Posterior vena cava (tissue), 2 donors: ENCODE measurements around the gene AGTPBP1. TPM values are rescaled to one million over a fixed set of nuclear protein-coding genes. Genes with fewer than 3 reads are reported as not detected.
"Not testable (repeated sequence)": the region's sequence is repeated elsewhere in the genome, so short reads cannot be mapped to it uniquely, and the experiment has no call there.

Experiments used
- DNase-seq: peaks from one replicate; pipeline ENCODE4 v3.0.0-alpha.2; 2020; ENCODE audit warnings: low spot score
- intact Hi-C, 2 donors: fragments of 100-400 bp; cut with DNase I; formaldehyde crosslinking; loops; one replicate each; pipeline versions ENCODE4 v1.14.1 to v1.14.2; 2022 to 2023
- total RNA-seq, 2 donors: library from RNA; stranded (reverse); fragmentation: NEBNext Ultra II Directional; extraction: Animal tissue kit (Norgen Biotek cat#: 25700); gene quantifications; one replicate each; pipeline ENCODE4 v1.2.1, GENCODE V29; 2021
- donor health status: DM: yes; HTN: yes; CAD: no.
- donor health status: DM: yes; HTN: yes; CAD: no.

AGTPBP1 gene
- total RNA-seq, 2 donors from 2014 or later: 24.8 to 29.8 TPM

DNA sequence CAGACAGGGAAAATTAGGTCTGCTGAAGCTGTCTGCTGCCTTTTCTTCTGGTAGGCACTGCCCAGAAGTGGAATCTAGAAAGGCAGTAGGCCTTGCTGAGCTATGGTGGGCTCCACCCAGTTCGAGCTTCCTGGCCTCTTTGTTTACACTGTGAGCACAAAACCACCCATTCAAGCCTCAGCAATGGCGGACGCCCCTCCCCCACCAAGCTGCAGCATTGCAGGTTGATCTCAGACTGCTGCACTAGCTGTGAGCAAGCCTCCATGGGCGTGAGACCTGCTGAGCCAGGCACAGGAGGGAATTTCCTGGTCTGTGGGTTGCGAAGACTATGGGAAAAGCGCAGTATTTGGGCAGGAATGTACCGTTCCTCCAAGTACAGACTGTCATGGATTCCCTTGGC, 18.5 kb downstream of the AGTPBP1 start:
- DNase-seq: no peak
- intact Hi-C loops: no loop called here

DNA sequence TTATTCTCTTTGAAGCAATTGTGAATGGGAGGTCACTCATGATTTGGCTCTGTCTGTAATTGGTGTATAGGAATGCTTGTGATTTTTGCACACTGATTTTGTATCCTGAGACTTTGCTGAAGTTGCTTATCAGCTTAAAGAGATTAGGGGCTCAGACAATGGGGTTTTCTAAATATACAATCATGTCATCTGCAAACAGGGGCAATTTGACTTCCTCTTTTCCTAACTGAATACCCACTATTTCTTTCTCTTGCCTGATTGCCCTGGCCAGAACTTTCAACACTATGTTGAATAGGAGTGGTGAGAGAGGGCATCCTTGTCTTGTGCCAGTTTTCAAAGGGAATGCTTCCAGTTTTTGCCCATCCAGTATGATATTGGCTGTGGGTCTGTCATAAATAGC, 22.3 kb downstream of the AGTPBP1 start:
- DNase-seq, intact Hi-C loops: not testable (repeated sequence)

DNA sequence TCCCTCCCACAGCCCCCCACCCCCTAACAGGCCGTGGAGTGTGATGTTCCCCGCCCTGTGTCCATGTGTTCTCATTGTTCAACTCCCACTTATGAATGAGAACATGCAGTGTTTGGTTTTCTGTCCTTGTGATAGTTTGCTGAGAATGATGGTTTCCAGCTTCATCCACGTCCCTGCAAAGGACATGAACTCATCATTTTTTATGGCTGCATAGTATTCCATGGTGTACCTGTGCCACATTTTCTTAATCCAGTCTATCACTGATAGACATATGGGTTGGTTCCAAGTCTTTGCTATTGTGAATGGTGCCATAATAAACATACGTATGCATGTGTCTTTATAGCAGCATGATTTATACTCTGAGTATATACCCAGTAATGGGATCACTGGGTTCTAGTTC, 23.9 kb downstream of the AGTPBP1 start:
- intact Hi-C loops, DNase-seq: not testable (repeated sequence)

GRCh38 chr9:85717220-85717619, 24.5 kb downstream of the AGTPBP1 start:
- intact Hi-C loops: no loop called here
- no peak for DNase-seq

DNA sequence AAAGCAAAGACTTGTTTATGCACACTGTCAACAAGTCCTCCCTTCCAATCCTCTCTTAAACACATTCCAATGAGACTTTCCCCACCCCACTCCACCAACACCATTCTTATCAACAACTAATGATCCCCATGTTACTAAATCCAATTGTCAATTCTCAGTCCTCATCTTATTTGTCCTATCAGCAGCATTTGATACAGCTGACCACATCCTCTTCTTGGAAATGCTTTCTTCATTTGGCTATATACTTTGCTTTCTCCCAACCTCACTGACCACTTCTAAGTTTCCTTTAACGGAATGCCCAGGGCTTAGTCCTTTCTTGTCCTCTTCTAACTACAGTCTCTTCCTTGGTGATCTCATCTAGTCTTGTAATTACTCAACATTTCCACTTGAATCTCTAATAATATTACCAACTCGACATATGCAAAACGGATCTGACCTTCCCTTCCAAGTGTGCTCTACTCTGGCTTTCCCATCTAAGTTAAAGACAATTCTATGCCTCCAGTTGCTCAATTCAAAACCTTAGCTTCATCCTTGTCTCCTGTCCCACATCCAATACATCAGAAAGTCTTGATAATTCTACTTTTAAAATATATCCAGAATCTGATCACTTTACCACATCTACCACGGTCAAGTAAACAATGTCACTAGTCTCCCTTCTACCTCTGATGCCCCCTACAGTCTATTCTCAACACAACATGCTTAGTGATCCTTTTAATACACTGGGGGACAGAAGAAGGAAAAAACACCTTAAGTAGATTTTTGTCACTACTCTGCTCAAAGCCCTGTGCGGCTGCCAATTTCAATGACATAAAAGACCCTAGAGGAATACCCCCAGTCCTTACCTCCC, 25.5 kb downstream of the AGTPBP1 start:
- DNase-seq: no peak
- intact Hi-C loops: no loop called here

DNA sequence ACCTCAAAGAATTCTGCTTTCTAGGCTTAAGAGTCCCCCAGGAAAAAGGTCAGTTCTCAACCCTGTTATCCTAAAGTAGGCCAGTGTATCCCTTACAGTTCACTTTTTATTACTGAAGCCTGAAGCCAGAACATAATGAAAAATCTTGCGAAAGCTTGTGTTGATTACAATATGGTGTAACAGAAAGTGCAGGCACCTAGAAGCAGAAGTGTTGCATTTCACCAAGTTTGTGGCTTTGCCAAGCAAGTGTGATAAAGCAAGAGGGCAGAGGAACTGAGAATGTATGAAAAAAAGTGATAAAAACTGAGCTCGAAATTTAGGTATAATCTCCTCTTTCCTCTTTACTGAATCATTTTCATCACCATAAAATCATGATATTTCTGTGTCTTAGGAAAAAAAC, 26.2 kb downstream of the AGTPBP1 start:
- DNase-seq: no peak
- intact Hi-C loops: no loop called here

GRCh38 chr9:85713897-85714296, 27.9 kb downstream of the AGTPBP1 start:
- DNase-seq: no peak
- intact Hi-C loops: no loop called here

DNA sequence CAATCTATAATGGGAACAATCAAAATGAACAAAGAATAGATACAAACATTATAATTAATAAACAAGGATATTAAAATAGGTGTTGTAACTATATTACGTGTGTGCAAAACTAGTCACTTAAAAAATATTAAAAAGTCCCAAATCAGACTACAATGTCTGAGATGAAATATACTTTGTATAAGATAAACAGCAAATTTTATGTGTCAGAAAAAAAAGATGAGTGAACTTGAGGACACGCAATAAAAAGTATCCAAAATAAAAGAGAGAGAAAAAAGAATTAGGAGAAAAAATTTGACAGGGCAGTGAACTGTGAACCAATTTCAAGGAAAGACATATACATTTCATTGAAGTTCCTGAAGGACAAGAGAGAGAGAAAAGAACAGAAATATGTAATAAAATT, 37.0 kb downstream of the AGTPBP1 start:
- intact Hi-C loops: no loop called here
- no peak for DNase-seq

GRCh38 chr9:85703398-85703797, 38.4 kb downstream of the AGTPBP1 start:
- no peak for DNase-seq
- intact Hi-C loops: no loop called here

DNA sequence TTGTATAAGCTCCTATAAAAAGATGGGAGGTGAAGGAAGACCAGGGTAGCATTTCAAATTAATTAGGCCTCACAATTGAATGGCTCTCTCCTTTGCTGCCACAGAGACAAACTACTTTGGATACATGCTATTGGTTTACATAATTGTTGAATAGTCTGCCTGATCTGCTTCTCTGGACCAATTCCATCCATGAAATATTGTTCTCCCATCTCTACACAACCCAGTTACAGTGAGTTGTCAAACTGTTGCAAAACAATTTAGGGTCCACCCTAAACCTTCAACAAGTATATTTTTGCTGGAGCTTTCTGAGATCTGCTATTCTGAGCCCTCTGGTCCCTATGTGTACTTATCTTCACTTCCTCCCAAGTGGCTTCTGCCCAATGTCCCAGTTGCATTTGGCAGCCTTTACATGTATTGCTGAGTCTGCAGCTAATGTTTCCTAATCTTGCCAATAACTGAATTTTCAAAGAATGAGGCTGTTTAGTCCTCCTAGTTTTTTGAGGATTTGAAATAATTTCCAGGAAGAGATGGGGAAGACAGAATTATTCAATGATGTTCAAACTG, 38.9 kb downstream of the AGTPBP1 start:
- intact Hi-C loops: no loop called here
- DNase-seq: no peak

DNA sequence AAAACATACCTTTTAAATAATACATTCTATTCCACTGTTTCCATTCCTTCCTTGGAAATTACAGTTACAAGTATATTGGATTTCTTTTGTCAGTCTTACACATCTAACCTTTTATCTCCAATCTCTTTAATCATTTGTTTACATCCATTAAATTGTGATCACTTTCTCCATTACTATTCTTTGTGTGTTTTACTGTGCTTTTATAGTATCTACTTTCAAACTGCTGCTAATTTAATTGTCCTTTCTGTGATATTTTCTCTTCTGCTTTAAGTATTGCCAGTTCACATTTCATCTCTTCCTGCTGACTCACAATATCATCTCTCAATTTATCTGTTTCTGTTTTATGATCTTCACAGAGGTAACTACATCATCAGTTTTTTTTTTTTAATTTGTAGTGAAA, 39.6 kb downstream of the AGTPBP1 start:
- DNase-seq: no peak
- intact Hi-C loops: no loop called here

DNA sequence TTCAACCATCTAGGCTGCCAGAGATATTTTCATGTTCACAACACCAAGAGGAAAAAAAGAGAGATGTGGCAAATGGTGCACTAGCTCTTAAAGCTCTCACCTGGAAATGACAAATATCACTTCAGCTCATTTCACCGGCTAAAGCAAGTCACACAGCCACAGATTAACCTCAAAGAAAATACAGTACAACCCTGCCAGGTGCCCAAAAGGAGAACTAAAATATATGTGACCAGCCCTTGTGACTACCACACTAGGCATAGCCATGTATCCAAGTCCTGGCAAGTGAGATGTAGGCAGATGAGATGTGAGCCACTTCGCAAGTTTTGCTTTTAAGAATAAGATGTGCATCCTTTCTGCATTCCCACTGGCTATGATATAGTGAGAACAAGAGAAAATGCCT, 41.4 kb downstream of the AGTPBP1 start:
- intact Hi-C loops: no loop called here

DNA sequence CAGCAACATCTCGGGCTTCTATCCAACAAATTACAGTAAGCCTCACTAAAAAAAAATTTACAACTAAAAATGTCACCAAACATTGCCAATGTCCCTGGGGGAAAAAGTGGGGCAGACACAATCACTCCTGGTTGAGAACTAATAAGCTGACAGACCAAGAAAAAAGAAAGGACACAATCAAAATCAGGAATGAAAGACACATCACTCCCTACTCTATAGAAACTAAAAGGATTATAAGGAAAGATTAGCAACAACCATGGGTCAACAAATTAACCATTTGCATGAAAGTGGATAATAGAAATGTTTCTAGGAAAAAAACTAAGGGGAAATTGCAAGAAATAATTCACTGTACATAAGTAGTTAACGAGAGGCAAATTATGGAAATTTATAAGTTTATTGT, 53.4 kb downstream of the AGTPBP1 start:
- intact Hi-C loops: no loop called here

More for the DNA sequence above, 41.4 kb downstream of the AGTPBP1 start:
- no peak for DNase-seq

GRCh38 chr9:85685081-85685480, 56.7 kb downstream of the AGTPBP1 start:
- intact Hi-C loops: no loop called here
- no peak for DNase-seq

More for the DNA sequence above, 53.4 kb downstream of the AGTPBP1 start:
- DNase-seq: no peak

DNA sequence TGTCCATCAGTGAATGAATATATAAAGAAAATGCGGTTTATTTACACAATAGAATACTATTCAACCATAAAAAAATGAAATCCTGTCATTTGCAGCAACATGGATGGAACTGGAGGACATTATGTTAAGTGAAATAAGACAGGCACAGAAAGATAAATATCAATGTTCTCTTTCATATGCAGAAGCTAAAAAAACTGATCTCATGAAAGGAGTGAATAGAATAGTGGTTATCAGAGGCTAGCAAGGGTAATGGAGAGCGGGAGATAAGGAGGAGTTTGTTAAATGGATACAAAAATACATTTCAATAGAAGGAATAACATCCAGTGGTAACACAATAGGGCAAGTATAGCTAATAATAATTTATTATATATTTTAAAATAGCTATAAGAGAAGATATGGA, 65.0 kb downstream of the AGTPBP1 start:
- no peak for DNase-seq
- intact Hi-C loops: loop anchor here in 1 of 2 donors (5.0 kb wide), 1 partner anchor 511 kb away; no protein-coding TSS in a partner anchor

DNA sequence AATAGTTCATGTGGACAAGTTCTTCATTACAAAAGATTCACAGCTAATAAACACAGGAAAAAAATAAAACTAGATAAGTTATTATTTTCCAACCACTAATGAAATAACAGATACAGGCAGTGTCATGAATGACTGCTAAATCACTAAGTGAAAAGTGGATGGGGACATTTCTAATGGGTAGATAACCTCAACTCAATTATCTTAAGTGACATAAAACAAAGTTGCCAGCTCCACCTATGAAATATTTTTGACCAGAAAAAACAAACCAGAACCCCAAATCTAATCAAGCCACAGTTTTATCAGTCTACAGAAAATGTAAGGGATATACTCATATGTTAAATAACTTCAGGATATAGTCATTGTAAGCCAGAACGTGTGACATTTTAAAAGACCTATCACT, 74.4 kb downstream of the AGTPBP1 start:
- DNase-seq: no peak
- intact Hi-C loops: no loop called here

DNA sequence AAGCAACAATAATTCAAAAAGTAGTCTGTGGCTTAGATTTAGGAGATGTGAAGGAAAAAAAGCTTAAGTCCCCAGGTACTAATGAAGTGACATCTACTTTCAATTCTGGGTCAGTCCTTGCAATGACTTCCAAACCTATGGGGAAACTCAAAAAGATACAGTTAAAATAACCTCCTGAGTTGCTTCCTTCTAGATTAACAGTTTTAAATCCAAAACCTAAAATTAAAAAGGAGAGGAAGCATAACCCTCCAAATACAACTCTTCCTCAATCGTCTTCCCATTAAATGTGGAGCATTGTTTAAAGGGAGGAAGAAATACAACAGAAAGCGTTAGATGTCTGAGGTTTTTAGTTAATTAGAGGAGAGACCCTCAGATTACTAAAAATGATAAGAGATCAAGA, 75.7 kb downstream of the AGTPBP1 start:
- DNase-seq: no peak
- intact Hi-C loops: no loop called here

DNA sequence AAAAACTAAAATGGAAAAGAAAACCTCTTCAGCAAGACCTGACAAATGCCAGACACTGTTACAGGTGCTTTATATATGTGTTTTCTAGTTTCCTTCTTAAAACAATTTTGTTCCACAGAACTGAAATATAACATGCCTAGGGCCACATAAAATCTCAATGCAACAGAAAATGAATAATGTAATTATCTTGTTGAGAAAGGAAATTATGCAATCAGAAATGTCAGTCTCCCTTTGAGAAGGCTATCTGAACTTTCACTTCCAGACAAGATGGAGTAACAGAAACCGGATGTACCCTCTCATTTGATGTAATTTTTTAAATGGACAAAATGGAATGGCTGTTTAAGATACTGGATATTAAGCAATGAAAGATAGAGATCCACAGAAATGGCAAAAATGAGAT, 79.2 kb downstream of the AGTPBP1 start:
- no peak for DNase-seq
- intact Hi-C loops: no loop called here

- DNase-seq: no peak
- intact Hi-C loops: no loop called here
Measured at GRCh38 chr9:85658716-85659115, 83.0 kb downstream of the AGTPBP1 start.

DNA sequence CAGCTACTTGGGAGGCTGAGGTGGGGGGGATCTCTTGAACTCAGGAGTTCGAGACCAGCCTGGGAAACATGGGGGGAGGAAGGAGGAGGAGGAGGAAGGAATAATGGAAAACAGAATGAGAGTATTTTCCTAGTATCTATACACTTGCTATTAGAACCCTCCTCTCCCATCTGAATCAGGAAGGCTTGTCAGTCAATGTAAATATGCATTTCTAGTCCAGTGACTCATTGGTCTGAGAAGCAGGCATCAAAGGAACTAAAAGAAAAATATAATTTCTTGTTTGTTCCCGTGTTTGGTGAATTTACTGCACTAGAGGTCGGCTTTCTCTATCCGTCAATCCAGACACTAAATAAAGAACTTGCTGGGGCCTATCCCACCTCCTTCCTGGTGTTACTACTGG, 88.6 kb downstream of the AGTPBP1 start:
- DNase-seq: no peak
- intact Hi-C loops: no loop called here

DNA sequence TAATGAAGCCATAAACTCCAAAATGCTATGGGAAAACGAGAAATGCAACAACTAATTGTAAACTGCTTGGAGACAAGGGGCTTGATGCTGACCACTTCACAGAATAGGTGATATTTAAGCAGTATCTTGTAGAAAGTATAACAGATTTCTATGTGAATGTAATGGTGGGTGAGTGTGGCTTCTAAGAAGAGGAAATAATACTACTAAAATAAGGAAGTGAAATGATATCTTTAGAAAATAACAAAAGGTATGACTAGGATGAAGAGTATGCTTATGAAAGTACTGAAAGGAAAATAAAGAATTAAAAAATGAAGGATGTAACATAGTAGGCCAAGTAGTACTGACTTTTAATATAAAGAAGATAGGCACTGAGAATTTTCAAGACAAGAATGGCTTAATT, 94.2 kb downstream of the AGTPBP1 start:
- intact Hi-C loops: no loop called here

More for the DNA sequence above, 94.2 kb downstream of the AGTPBP1 start:
- no peak for DNase-seq
